GM21576 (cell line): ENCODE measurements around the gene TBC1D23.
"Not testable (repeated sequence)": the region's sequence is repeated elsewhere in the genome, so short reads cannot be mapped to it uniquely, and the experiment has no call there.

Source experiments
- ATAC-seq: cut with Tn5 transposase; IDR thresholded peaks from one replicate; pipeline ENCODE4 v1.9.1; 2021; ENCODE audit warnings: mild to moderate bottlenecking, moderate library complexity; ENCODE audit not compliant: unreplicated experiment

TBC1D23 gene

GRCh38 chr3:100260685-100261484 is at the start of gene TBC1D23:
Gene TBC1D23, plus strand, starts transcription at chr3:100260992. Its CDS starts 27 bp downstream, at chr3:100261019.
- peak; percentile 100 for ATAC-seq

DNA sequence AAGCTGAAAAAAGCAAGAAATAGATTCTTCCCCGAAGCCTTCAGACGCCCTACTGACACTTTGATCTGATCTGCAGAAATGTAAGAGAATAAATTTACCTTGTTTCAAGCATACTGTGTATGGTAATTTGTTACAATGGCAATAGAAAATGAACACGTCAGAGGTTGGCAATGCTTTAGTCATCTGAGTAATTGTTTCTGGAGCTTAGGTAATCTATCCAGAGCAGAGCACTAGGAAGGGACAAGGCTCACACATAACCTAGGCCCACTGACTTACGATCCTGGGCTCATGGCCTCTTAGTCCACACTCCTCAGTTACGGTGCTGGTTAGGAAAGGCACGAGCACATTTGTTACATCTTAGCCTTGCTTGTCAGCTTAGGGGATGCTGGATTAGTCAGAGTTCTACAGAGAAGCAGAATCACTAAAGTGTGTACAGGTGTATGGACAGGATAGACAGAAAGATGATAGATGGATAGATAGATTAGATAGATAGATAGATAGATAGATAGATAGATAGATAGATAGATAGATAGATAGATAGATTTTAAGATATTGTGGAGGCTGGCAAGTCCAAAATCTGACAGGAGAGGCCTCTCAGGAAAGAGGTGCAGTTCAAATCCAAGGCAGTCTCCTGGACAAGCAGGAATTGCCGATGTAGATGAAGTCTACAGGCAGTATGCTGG is 46.8 kb upstream of the TBC1D23 start:
- ATAC-seq, result no peak

DNA sequence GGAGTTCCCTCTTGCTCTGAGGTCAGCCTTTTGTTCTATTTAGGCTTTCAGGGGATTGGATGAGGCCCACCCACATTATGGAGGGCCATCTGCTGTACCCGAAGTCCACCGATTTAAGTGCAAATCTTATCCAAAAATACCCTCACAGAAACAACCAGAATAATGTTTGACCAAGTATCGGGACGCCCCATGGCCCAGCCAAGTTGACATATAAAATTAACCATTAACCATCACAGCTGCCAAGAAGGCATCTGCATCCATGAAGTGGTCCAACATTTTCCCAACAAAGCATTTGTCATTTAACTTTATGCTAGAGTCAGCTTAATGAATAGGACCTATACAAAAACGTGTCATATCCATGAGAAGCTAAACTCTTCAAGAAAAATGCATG is 46.2 kb upstream of the TBC1D23 start:
- no peak for ATAC-seq

- ATAC-seq, result no peak
These were observed 44.1 kb upstream of the TBC1D23 start for GRCh38 chr3:100216713-100217112.

DNA sequence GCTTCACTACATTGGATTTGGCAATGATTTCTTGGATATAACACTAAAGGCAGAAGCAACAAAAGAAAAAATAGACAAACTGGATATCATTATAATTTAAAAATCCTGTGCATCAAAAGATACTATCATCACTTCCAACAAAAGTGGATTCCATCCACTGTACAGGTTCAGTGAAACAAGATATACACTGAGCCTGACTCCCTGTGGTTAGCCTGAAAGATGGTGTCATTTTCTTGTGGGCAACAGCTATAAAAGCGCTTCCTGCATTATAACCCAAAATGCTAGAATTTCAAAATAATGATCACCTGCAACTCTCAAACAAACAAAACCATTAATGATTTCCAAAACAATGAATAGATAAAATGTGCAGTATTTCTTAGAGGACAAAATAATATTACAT is 39.6 kb upstream of the TBC1D23 start:
- ATAC-seq, result no peak

DNA sequence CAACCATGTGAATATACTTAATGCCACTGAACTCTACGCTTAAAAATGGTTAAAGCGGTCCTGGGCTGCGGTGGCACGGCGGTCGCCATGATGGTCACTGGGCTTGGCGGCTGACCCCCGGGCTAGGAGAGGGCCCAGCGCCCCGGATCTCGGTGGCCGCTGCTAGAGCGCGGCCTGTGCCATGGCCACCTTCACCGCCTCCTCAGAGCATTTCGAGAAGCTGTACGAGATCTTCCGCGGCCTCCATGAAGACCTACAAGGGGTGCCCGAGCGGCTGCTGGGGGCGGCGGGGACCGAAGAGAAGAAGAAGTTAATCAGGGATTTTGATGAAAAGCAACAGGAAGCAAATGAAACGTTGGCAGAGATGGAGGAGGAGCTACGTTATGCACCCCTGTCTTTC is 35.6 kb upstream of the TBC1D23 start:
- no peak for ATAC-seq

DNA sequence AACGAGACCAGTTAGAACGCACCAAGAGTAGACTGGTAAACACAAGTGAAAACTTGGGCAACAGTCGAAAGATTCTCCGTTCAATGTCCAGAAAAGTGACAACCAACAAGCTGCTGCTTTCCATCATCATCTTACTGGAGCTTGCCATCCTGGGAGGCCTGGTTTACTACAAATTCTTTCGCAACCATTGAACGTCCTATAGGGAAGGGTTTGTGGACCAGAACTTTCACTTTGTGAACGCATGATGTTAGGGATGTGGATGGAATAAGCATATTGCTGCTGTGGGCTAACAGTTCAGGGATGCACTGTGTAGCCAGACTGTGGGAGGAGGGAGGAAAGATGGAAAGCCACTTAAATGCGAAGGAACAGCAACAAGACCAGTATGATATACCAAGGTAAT is 34.9 kb upstream of the TBC1D23 start:
- no peak for ATAC-seq

GRCh38 chr3:100226712-100227429 is 33.9 kb upstream of the TBC1D23 start:
- no peak for ATAC-seq

DNA sequence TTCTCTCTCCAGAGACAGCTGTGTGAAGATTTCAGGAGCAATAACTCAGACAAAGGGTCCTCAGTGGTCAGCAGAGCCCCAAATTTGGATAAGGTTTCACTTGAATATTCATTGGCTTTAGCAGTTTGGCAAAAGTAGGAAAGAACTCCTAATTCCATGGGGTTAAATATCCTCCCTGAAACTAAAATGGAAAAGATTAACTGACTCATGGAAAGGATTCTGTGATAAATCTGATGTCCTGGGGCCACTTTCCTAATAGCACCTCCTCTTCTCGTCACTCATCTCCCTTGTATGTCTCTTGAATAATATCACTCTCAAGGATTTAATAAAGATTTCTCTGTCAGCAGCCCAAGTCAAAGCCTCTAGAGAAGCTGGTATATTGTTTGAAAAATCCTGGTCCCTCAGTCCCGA is 33.3 kb upstream of the TBC1D23 start:
- no peak for ATAC-seq

DNA sequence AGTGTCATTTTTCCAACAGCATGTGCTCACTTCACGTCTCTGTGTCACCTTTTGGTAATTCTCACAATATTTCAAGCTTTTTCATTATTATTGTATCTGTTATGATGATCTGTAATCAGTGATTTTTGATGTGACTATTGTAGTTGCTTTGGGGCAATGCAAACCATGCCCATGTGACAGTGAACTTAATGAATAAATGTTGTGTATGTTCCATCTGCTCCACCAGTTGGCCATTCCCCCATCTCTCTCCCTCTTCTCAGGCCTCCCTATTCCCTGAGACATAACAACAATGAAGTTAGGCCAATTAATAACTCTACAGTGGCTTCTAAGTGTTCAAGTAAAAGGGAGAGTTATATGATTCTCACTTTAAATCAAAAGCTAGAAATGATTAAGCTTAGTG is 32.5 kb upstream of the TBC1D23 start:
- ATAC-seq, result no peak

GRCh38 chr3:100229188-100229587 is 31.6 kb upstream of the TBC1D23 start:
- ATAC-seq, result not testable (repeated sequence)

DNA sequence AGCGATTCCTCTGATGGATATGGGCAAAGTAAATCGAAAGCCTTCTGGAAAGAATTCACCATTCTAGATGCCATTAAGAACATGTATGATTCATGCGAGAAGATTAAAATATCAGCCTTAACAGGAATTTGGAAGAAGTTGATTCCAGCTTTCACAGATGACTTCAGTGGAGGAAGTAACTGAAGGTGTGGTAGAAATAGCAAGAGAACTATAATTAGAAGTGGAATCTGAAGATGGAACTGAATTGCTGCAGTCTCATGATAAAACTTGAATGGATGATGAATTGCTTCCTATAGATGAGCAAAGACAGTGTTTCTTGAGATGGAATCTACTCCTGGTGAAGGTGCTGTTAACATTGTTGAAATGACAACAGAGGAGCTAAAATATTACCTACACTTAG is 30.1 kb upstream of the TBC1D23 start:
- ATAC-seq, result no peak

DNA sequence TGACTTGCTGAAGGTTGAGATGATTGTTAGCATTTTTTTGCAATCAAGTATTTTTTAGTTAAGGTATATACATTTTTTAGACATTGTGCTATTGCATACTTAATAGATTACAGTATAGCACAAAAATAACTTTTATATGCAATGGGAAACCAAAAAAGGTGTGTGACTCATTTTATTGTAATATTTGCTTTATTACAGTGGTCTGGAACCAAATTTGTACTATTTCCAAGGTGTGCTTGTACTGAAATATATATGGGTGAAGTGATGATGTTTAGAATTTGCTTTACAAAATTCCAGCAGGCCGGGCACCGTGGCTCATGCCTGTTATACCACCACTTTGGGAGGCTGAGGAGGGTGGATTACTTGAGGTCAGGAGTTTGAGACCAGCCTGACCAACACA is 29.1 kb upstream of the TBC1D23 start:
- ATAC-seq, result no peak

DNA sequence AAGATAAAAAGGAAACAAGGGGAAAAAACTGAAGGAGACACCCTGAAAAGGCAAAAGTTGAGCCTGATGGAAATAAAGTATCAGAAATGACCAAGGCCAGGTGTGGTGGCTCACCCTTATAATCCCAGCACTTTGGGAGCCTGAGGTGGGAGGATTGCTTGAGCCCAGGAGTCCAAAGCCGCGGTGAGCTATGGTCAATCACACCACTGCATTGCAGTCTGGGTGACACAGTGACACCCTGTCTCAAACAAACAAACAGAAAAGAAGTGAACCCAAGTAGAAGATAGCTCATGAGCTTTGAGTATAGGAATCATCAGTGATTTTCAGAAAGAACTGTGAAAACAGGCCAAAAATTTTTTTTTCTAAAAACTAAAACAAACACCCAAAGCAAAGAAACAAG is 26.4 kb upstream of the TBC1D23 start:
- no peak for ATAC-seq

DNA sequence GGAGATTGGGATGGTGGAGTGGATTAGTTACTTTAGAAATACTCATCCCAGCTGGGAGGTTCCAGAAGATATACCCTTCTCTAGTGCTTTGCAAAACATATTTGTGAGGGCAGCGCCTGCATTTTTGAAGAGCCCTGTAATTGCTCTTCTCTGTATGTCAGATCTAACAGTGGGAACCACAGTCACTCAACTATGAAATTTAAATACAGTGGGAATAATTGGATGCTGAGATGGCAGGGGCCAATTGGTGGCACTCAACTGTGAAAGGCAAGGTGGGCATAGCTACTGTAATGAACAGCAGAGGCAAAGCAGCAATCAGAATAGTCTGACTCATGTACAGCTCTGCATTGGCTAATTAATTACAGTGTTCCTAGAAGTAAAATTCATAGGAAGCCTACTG is 22.2 kb upstream of the TBC1D23 start:
- ATAC-seq, result no peak

GRCh38 chr3:100242471-100242870 is 18.3 kb upstream of the TBC1D23 start:
- ATAC-seq, result not testable (repeated sequence)

DNA sequence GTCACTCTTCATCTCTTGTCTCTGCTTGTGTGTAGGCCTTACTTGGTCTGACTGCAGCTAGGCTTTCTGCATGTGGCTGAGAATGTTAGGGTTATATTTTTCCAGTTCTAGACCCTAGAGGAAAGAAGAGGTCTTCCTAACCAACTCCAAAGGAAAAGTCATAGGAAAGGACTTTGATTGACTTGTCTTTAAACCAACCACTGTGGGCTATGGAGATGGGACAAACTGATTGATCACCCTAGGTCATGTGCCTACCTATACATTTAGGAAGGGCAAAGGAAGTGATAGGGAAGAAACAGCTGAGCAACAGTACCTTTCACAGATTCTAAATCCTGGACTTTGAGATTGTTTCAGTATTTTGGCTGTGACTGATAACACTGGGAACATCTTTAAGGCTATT is 16.5 kb upstream of the TBC1D23 start:
- no peak for ATAC-seq

- no peak for ATAC-seq
These were observed 15.7 kb upstream of the TBC1D23 start for GRCh38 chr3:100245136-100245535.

DNA sequence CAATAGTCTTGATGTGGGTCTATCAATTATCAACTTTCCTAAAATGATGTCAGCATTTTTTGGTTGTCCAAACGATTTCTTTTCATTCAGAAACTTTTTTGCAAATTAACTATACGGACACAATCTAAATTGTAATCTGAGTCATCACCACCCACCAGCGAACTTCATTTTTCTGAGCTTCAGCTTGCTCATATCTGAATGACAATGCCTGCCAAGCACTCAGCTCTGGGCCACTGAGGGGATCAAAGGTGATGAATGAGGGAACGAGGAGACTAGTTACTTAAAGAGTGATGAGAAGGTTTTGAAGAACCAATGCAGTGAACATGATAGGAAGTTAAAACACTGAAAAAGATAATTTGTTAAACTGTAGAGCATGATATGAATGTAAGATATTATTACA is 14.9 kb upstream of the TBC1D23 start:
- ATAC-seq, result no peak

DNA sequence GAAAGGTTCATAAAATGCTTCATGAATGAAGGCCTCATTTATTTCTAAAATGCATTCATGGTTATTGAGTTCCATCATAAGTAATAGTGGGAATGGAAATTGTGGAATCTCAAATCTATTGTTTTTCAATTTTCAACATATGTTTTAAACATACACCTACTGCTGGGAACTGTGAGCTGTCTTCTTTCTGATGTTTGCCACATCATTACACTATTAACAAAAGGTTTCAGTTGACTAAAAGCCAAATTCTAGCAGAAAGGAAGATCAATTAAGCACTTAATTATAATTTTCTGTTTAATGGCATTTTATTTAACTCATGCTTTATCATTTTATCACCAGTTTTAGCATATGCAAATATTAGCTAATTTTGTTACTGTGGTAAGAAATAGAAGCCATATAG is 13.8 kb upstream of the TBC1D23 start:
- no peak for ATAC-seq

GRCh38 chr3:100252001-100252400 is 8.8 kb upstream of the TBC1D23 start:
- no peak for ATAC-seq
